Pericardium fibroblast (primary cell): Measurements from ENCODE around the gene SPTSSA. TPM values are rescaled to one million over a fixed set of nuclear protein-coding genes. Genes with fewer than 3 reads are reported as not detected.

Experiments
- total RNA-seq: library from RNA; depleted of rRNA; stranded (reverse); fragments of >200 nt; gene quantifications from 2 replicates; pipeline ENCODE4 v1.2.3, GENCODE V29; 2015

The SPTSSA gene
- total RNA-seq = 8.3 and 9.7 TPM in 2 replicates

GRCh38 chr14:34462132-34462893 lies at the start of gene SPTSSA:
Gene SPTSSA, minus strand, starts transcription at chr14:34462240. Its CDS starts 33 bp downstream, at chr14:34462207.

Other genes with a start within 250 kb of the SPTSSA start
- gene EAPP, start 77.5 kb upstream of the SPTSSA start, total RNA-seq = 28.2 and 44.7 TPM in 2 replicates
- gene SNX6, start 167.9 kb upstream of the SPTSSA start, total RNA-seq = 98.3 and 116 TPM in 2 replicates